ENCODE measurements around the gene C4BPB.

- TF ChIP-seq RAD21 (IDR thresholded peaks at IDR 0.05; ENCODE audit: low read length) (no peak), POLR2A (IDR thresholded peaks at IDR 0.05; ENCODE audit: low read depth, low read length) (no peak), CTCF (conservative IDR thresholded peaks at IDR 0.05; ENCODE audit: low read depth, low read length) (no peak), CEBPB (IDR thresholded peaks at IDR 0.05; ENCODE audit: low read depth, low read length) (no peak), USF2 (IDR thresholded peaks at IDR 0.05; ENCODE audit: low read depth, low read length) (no peak), NFE2L2 (IDR thresholded peaks at IDR 0.05; ENCODE audit: low read depth, low read length) (no peak), MXI1 (IDR thresholded peaks at IDR 0.05; ENCODE audit: borderline replicate concordance, low read depth, low read length) (no peak)
These were observed 17.8 kb upstream of the C4BPB start for GRCh38 chr1:207070811-207071210.
